IMR-90 (cell line): ENCODE data around the gene RELT. TPM values are rescaled to one million over a fixed set of nuclear protein-coding genes. Genes with fewer than 3 reads are reported as not detected.

Source experiments
- ATAC-seq: fragments of 200-7000 bp; cut with Tn5 transposase; 2 replicates; pipeline ENCODE4 v1.9.1; 2020; ENCODE audit warnings: low read depth, mild to moderate bottlenecking, moderate library complexity
- BruUV-seq: library from RNA; stranded (reverse); fragments of 400-500 nt; replicated peaks from 2 replicates; lab custom pipeline; 2021; lab: Mats Ljungman, UMichigan
- CTCF ChIA-PET: fragments of 300-600 bp; formaldehyde crosslinking; extraction: SDS; loops from one replicate; lab custom pipeline; 2021; ENCODE audit warnings: antibody characterized with exemption; lab: Yijun Ruan, JAX
- POLR2A ChIA-PET: fragments of 300-600 bp; sonication (Branson Sonifier 250); formaldehyde crosslinking; loops from one replicate; lab custom pipeline; 2022; ENCODE audit warnings: antibody characterized with exemption; ENCODE audit not compliant: unreplicated experiment; lab: Charles Lee
- DNase-seq: peaks from one replicate; pipeline ENCODE4 v3.0.0; 2013
- H2AFZ ChIP-seq: replicated peaks from 2 replicates; pipeline ENCODE3; 2013; ENCODE audit warnings: low read length, mild to moderate bottlenecking; ENCODE audit not compliant: poor library complexity
- H2AK5ac ChIP-seq: 2 replicates; pipeline ENCODE4 v1.6.1; 2013; ENCODE audit warnings: low read depth, low read length, inconsistent platforms
- H2AK9ac ChIP-seq: replicated peaks from 2 replicates; pipeline ENCODE3; 2013; ENCODE audit warnings: mild to moderate bottlenecking, low read depth, low read length, moderate library complexity; ENCODE audit not compliant: poor library complexity
- H2BK120ac ChIP-seq: 2 replicates; pipeline ENCODE4 v1.6.1; 2013; ENCODE audit warnings: low read depth, low read length, inconsistent platforms
- H2BK15ac ChIP-seq: 3 replicates; pipeline ENCODE4 v1.6.1; 2013; ENCODE audit warnings: low read depth, low read length, inconsistent platforms
- H2BK20ac ChIP-seq: 2 replicates; pipeline ENCODE4 v1.6.1; 2013; ENCODE audit warnings: low read depth, mild to moderate bottlenecking, inconsistent platforms, low read length, moderate library complexity
- H2BK5ac ChIP-seq: 2 replicates; pipeline ENCODE4 v1.6.1; 2013; ENCODE audit warnings: mild to moderate bottlenecking, low read depth, low read length, inconsistent platforms; ENCODE audit not compliant: poor library complexity, severe bottlenecking
- H3K14ac ChIP-seq: replicated peaks from 2 replicates; pipeline ENCODE4 v1.6.1; 2013; ENCODE audit warnings: low read depth, low read length, inconsistent platforms
- H3K18ac ChIP-seq: 2 replicates; pipeline ENCODE4 v1.6.1; 2013; ENCODE audit warnings: low read depth, low read length, control low read depth
- H3K23ac ChIP-seq: 2 replicates; pipeline ENCODE4 v1.6.1; 2013; ENCODE audit warnings: low read depth, low read length, inconsistent platforms
- H3K27ac ChIP-seq: 2 replicates; pipeline ENCODE4 v1.5.1; 2013; ENCODE audit warnings: mild to moderate bottlenecking, control low read depth, low read length; ENCODE audit not compliant: insufficient read depth
- H3K27me3 ChIP-seq: 2 replicates; pipeline ENCODE4 v1.6.1; 2013; ENCODE audit warnings: low read length; ENCODE audit not compliant: control insufficient read depth, insufficient read depth
- H3K36me3 ChIP-seq: 2 replicates; pipeline ENCODE4 v1.6.1; 2013; ENCODE audit warnings: low read length, mixed read lengths; ENCODE audit not compliant: control insufficient read depth, insufficient read depth
- H3K4ac ChIP-seq: 2 replicates; pipeline ENCODE4 v1.6.1; 2013; ENCODE audit warnings: low read depth, low read length, inconsistent platforms
- H3K4me1 ChIP-seq: 2 replicates; pipeline ENCODE4 v1.6.1; 2013; ENCODE audit warnings: low read length, mixed read lengths; ENCODE audit not compliant: control insufficient read depth, insufficient read depth
- H3K4me2 ChIP-seq: 2 replicates; pipeline ENCODE4 v1.6.1; 2013; ENCODE audit warnings: low read depth, mild to moderate bottlenecking, control low read depth, low read length, moderate library complexity
- H3K4me3 ChIP-seq: 2 replicates; pipeline ENCODE4 v1.5.1; 2013; ENCODE audit warnings: low read depth, mild to moderate bottlenecking, control low read depth, low read length, moderate library complexity; ENCODE audit not compliant: insufficient read depth
- H3K56ac ChIP-seq: 2 replicates; pipeline ENCODE4 v1.6.1; 2013; ENCODE audit warnings: low read length, inconsistent platforms; ENCODE audit not compliant: insufficient read depth; ENCODE audit errors: extremely low read depth
- H3K79me1 ChIP-seq, 2 experiments: 2 replicates each; pipeline ENCODE4 v1.6.1; 2013; ENCODE audit warnings: low read length in 2 of 2, inconsistent platforms in 1 of 2, low read depth in 1 of 2
- H3K9ac ChIP-seq: 2 replicates; pipeline ENCODE4 v1.6.1; 2013; ENCODE audit warnings: low read depth, low read length, control low read depth
- H3K9me1 ChIP-seq: 2 replicates; pipeline ENCODE4 v1.6.1; 2013; ENCODE audit warnings: low read length, inconsistent platforms; ENCODE audit not compliant: insufficient read depth
- H3K9me3 ChIP-seq: 2 replicates; pipeline ENCODE4 v1.6.1; 2013; ENCODE audit warnings: low read length; ENCODE audit not compliant: control insufficient read depth, insufficient read depth
- H4K20me1 ChIP-seq: 2 replicates; pipeline ENCODE4 v1.6.1; 2013; ENCODE audit warnings: low read length, inconsistent platforms; ENCODE audit not compliant: insufficient read depth
- H4K5ac ChIP-seq: 2 replicates; pipeline ENCODE4 v1.6.1; 2013; ENCODE audit warnings: mild to moderate bottlenecking, low read depth, low read length, control low read depth
- H4K8ac ChIP-seq, 2 experiments: 2 replicates each; pipeline ENCODE4 v1.6.1; 2013; ENCODE audit warnings: low read depth in 2 of 2, low read length in 2 of 2, control low read depth in 1 of 2, inconsistent platforms in 1 of 2
- H4K91ac ChIP-seq: 2 replicates; pipeline ENCODE4 v1.6.1; 2013; ENCODE audit warnings: low read depth, low read length, inconsistent platforms; ENCODE audit not compliant: insufficient read depth
- BHLHE40 ChIP-seq: fragments of 150-350 bp; IDR thresholded peaks from 2 replicates; pipeline ENCODE4 v1.6.1; 2016; ENCODE audit warnings: mild to moderate bottlenecking, low read depth, low read length
- WGBS, 2 experiments: methylation state at CpG; one replicate each; pipeline versions ENCODE4 v1.1.5 to v1.1.7; 2013; ENCODE audit warnings: missing lambda C conversion rate in 2 of 2; ENCODE audit not compliant: insufficient read length in 1 of 2; ENCODE audit errors: extremely low coverage in 2 of 2; 5-methylcytosine and 5-hydroxymethylcytosine counted together
- dilution Hi-C: fragments of 300-500 bp; cut with HindIII; formaldehyde crosslinking; loops from one replicate; pipeline ENCODE4 v1.14.3; 2018; ENCODE audit warnings: low sequenced_read_pairs; ENCODE audit not compliant: unreplicated experiment
- in situ Hi-C: fragments of 300-500 bp; cut with MboI; formaldehyde crosslinking; loops from 3 replicates; pipeline ENCODE4 v1.14.3; 2019; ENCODE audit warnings: low sequenced_read_pairs, inconsistent platforms, mixed read lengths
- intact Hi-C: fragments of 100-400 bp; cut with micrococcal nuclease; formaldehyde crosslinking; loops from 2 replicates; pipeline ENCODE4 v1.10.0; 2022
- polyA plus RNA-seq, 3 experiments: library from polyadenylated mRNA; depleted of rRNA; stranded (reverse); fragments of >200 nt; gene quantifications; 2 replicates each; pipeline ENCODE4 v1.2.3, GENCODE V29; 2012; ENCODE audit warnings: low replicate concordance in 1 of 3
- total RNA-seq: library from RNA; depleted of rRNA; stranded (reverse); fragments of >200 nt; gene quantifications from 2 replicates; pipeline ENCODE4 v1.2.3, GENCODE V29; 2012

RELT gene
- total and polyA plus RNA-seq, 2 of the 4 experiments (the other 2 are of a cell fraction) = 2.3 to 5.3 TPM

- ChIA-PET POLR2A (no interaction called here), CTCF (no interaction called here)
- H3K4me3 ChIP-seq = no peak overlapping the region
- H3K14ac ChIP-seq = no peak overlapping the region
- no peak overlapping the region for H3K4ac ChIP-seq
- peaks cover 86% of the 10 kb centered on the region for H3K36me3 ChIP-seq
- H3K56ac ChIP-seq = no peak overlapping the region
- no peak overlapping the region for H4K91ac ChIP-seq
- WGBS, 2 experiments = 83% methylated on average over 47 of the region's 70 CpGs; no CpG with 5 or more reads in 1 of the 2 experiments
- dilution Hi-C loops (no loop called here), in situ Hi-C loops (no loop called here), intact Hi-C loops (no loop called here)
- BruUV-seq = no TSS peak
- no peak overlapping the region for H2AK5ac ChIP-seq
- peaks cover 0 to 46% of the 10 kb centered on the region in 2 experiments for H3K79me1 ChIP-seq
- H3K9ac ChIP-seq = no peak overlapping the region
- no peak overlapping the region for H2BK120ac ChIP-seq
- H3K27me3 ChIP-seq = no peaks in the 10 kb centered on the region
- H2BK5ac ChIP-seq = no peak overlapping the region
- no peak overlapping the region for H3K18ac ChIP-seq
- H2AK9ac ChIP-seq = no peak overlapping the region
- ATAC-seq (no peak), DNase-seq (no peak)
- no peak overlapping the region for H3K4me2 ChIP-seq
- H2BK15ac ChIP-seq = no peak overlapping the region
- no peak overlapping the region for H4K5ac ChIP-seq
- H3K9me3 ChIP-seq = no peaks in the 10 kb centered on the region
- H4K8ac ChIP-seq = no peak overlapping the region
- H3K27ac ChIP-seq = no peak overlapping the region
- H3K9me1 ChIP-seq = peaks cover 10% of the 10 kb centered on the region
- H3K23ac ChIP-seq = no peak overlapping the region
- no peak for TF ChIP-seq BHLHE40
- no peak overlapping the region for H2AFZ ChIP-seq
- peaks cover 25% of the 10 kb centered on the region for H4K20me1 ChIP-seq
- peaks cover 9% of the 10 kb centered on the region; the same call in 1 of the 2 replicates for H3K4me1 ChIP-seq
- H2BK20ac ChIP-seq = no peak overlapping the region
Observed at GRCh38 chr11:73361953-73362776, 14.0 kb upstream of the RELT start.
